GM21447 (cell line): Measurements from ENCODE around the gene WARS2.

ENCODE experiments used
- ATAC-seq: cut with Tn5 transposase; IDR thresholded peaks from one replicate; pipeline ENCODE4 v1.9.1; 2021; ENCODE audit not compliant: unreplicated experiment

Gene WARS2

DNA sequence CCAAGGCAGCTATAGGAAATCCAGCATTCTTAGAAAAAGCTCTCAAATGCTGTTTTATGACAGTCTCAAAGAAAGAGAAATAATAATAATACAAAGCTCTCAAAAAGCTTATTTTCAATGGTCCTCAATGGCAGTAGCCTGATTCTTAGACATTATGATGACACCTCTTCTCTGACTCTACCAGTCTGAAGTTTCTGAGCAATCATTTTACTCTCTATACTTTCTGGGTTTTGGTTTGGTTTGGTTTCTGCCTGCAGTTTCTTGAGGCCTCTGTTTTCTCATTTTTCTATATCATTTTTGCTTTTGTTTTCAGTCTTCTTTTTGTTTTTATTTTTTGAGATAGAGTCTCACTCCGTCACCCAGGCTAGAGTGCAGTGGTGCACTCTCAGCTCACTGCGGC is 102.1 kb downstream of the WARS2 start:
- ATAC-seq: no peak

GRCh38 chr1:119034359-119034758 is 106.1 kb downstream of the WARS2 start:
- no peak for ATAC-seq

- ATAC-seq: no peak
These were observed 107.5 kb downstream of the WARS2 start for GRCh38 chr1:119032986-119033385.

- no peak for ATAC-seq
These were observed 112.7 kb downstream of the WARS2 start for GRCh38 chr1:119027759-119028158.

DNA sequence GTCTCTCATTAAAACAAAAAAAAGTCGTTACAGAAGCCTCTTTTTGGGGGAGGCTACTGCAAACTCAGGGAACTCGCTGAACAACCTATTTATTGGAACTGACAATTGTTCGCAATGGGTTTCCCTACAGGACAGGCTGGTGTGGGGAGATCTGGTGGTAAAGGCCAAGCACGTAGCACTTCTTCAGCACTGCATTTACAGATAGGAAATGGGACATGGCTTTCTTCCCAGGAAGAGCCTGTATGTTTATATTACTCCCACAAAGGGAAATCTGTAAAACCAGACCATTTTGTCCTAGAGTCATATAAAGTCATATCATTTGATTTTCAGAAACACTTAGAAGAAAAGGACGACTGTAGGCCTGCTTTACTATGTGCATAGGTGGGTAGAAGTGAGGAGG is 113.5 kb downstream of the WARS2 start:
- no peak for ATAC-seq

GRCh38 chr1:119015547-119015946 is 124.9 kb downstream of the WARS2 start:
- no peak for ATAC-seq

- ATAC-seq: no peak
These were observed 128.1 kb downstream of the WARS2 start for GRCh38 chr1:119012383-119012782.

DNA sequence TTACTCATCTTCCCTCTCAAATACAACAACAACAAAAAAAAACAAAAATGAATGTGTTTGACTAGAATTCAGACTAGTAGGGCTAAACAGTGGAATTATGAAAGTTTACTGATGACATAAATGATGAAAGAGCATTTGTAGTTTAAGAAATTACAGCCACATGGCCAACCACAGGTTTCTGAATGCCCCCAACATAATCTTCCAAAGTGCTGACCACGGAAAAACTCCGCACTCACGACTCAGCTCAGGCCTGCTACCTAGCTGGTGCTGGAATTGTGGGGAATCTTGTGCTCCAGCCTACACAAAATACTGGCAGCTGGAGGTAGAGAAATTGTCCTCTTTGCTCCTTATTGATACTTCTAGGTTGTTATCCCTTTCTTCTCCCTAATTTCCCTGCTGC is 128.7 kb downstream of the WARS2 start:
- no peak for ATAC-seq

- no peak for ATAC-seq
These were observed 129.3 kb downstream of the WARS2 start for GRCh38 chr1:119011116-119011515.

DNA sequence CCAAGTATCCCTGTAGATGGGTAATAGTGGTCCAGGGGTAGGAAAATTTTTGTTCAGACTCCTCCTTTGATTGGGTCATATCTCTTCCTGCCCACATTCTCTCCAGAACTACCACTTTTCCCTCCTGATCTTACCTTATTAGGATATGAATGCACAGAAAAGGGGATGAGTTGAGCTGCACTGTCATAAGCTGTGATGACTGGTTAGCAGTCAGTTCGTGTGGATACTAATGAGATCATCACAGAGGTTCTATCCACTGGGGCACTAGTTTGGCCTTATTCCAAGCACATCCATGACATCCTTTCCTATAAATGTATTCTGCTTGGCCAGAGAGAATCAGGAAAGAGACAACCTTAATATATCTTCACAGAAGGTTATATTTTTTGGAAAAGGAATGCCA is 130.3 kb downstream of the WARS2 start:
- no peak for ATAC-seq

- no peak for ATAC-seq
These were observed 131.2 kb downstream of the WARS2 start for GRCh38 chr1:119009312-119009655.

GRCh38 chr1:119008483-119009311 is 131.8 kb downstream of the WARS2 start:
- ATAC-seq: peak; percentile 59

GRCh38 chr1:119007670-119008482 is 132.6 kb downstream of the WARS2 start:
- ATAC-seq: peak; percentile 26

DNA sequence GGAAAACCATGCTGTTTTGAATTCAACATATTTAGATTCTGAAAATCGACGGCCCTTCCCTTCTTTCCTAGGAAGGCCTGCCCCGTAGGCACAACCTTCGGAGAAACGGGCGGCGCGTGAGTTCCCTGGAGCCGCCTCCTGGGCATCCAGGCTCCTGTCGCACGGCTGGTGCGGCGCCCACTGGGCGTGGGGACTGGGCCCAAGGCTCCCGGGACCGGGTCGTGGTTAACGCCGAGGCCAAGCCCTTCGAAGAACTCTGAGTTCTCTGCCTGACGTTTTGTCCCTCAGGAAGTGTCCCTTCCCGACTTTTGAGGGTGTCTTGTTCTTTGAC is 133.1 kb downstream of the WARS2 start:
- no peak for ATAC-seq

GRCh38 chr1:119006406-119007279 is 133.8 kb downstream of the WARS2 start:
- no peak for ATAC-seq

DNA sequence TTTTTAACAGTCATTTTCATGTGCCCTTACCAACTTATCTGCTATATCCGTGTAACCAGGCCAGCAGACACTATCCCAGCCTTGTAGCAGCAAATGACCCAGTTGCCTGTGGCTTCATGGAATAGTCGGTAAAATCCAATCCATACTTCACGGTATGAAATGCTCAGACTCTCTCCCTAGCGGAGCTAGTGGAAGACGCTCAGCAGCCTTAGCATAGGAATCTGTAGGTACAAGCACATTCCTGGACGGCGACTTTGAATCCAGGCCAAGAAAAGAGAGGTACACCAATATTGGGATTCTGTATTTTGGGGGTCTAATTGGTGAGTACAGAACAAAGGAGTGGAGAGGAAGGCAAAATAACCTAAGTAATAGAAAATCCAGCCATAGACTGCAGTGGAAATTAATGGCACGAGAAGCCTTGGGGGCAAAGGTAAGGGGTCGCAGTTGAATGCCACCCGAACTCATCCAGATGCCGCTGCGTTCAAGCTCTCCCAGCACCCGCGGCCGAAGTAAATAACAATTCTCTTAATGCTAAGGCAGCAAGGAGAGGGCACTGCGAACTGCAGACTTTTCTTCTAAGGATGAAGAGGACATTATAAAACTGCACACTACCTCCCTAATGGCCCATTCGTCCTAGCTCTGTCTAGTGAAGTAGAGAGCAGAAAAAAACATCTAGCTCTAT is 134.6 kb downstream of the WARS2 start:
- ATAC-seq: no peak

- ATAC-seq: no peak
These were observed 135.7 kb downstream of the WARS2 start for GRCh38 chr1:119004781-119005180.

- no peak for ATAC-seq
These were observed 136.3 kb downstream of the WARS2 start for GRCh38 chr1:119004129-119004527.

DNA sequence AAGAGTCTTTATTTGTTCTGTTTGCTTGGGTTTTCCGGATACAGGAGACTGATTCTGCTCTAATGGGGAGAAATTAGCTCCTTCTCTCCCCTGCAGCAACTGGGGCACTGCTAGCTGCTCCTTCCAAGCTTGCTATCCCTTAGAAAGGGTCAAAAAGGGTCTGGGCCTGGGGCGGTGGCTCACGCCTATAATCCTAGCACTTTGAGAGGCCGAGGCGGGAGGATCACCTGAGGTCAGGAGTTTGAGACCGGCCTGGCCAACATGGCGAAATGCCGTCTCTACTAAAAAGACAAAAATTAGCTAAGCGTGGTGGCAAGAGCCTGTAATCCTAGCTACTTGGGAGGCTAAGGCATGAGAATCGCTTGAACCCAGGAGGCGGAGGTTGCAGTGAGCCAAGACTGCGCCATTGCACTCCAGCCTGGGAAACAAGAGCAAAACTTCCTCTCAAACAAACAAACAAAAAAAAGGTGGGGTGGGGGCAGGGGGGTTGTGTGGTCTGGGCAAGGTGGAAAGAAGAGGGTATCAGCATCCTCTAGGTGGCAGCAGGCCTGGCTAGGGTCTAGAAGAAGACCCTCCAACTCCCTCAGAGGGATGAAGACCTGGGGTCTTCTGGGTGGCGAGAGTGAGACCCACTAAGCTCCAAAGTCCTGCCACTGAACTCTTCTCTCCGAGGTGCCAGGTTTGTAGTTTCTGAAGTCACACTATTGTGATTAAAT is 136.9 kb downstream of the WARS2 start:
- ATAC-seq: no peak

DNA sequence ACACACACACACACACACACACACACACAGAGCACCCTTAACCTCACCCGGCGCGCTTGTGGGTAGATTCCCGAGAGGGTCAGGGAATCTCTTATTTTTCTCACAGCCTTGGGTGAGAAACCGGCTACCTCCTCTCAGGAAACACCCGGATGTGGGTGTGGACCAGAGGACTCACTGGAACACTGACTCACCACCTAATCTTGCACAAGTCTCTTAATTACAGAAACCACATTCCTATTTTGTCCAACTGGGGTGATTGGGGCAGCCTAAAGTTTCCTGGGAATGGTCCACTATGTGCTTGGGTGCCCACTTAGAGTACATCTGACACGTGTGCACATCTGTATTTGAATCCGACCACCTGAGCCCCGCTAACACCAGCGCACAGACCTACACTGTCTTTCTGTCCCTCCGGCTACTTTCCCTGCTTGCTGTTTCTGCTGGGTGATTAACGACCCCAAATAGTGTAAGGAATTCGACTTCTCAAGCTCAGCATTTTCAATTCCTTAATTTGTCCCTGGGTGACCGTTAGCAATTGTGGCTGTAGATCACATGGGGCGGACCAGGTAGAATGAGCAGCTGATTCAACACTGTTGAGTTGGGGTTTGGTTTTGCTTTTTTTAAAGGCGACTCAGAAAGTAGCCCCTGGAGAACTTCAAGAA is 138.3 kb downstream of the WARS2 start:
- no peak for ATAC-seq
